ENCODE data around the gene LDLRAD3.

LDLRAD3 gene

GRCh38 chr11:36271794-36272407, 328.0 kb downstream of the LDLRAD3 start:
- no peaks in the 10 kb centered on the region for H3K79me2 ChIP-seq (ENCODE audit: low read length)
- H3K4me1 ChIP-seq (ENCODE audit: low read length), result no peaks in the 10 kb centered on the region
- H3K9me3 ChIP-seq (ENCODE audit: insufficient read depth, low read length), result no peaks in the 10 kb centered on the region
- H3K4me2 ChIP-seq (ENCODE audit: low read length), result no peak overlapping the region
- no peak overlapping the region for H3K9ac ChIP-seq (ENCODE audit: low read length)
- peaks cover 10% of the 10 kb centered on the region; the same call in 1 of the 2 replicates for H3K27me3 ChIP-seq (ENCODE audit: low read depth, low read length)
- H2AFZ ChIP-seq (ENCODE audit: low read depth, low read length), result no peak overlapping the region
- no peak overlapping the region for H3K27ac ChIP-seq (ENCODE audit: low read length)
- no peaks in the 10 kb centered on the region for H4K20me1 ChIP-seq (ENCODE audit: insufficient read depth, low read length)
- no peak for TF ChIP-seq EZH2phosphoT487 (IDR thresholded peaks at IDR 0.05; ENCODE audit: low read depth)
- TF ChIP-seq CTCF (IDR thresholded peaks at IDR 0.05; ENCODE audit: low read depth, low read length), result no peak
- no peak overlapping the region for H3K4me3 ChIP-seq (ENCODE audit: low read length)
- no peaks in the 10 kb centered on the region for H3K36me3 ChIP-seq (replicated peaks; ENCODE audit: low read depth, low read length)

- Histone ChIP-seq H4K20me1 (ENCODE audit: insufficient read depth, low read length) (no peaks in the 10 kb centered on the region), H3K4me2 (ENCODE audit: low read length) (no peak overlapping the region), H3K4me1 (ENCODE audit: low read length) (no peaks in the 10 kb centered on the region), H3K9ac (ENCODE audit: low read length) (no peak overlapping the region), H2AFZ (ENCODE audit: low read depth, low read length) (no peak overlapping the region), H3K4me3 (ENCODE audit: low read length) (no peak overlapping the region), H3K27ac (ENCODE audit: low read length) (no peak overlapping the region), H3K79me2 (ENCODE audit: low read length) (no peaks in the 10 kb centered on the region), H3K36me3 (replicated peaks; ENCODE audit: low read depth, low read length) (no peaks in the 10 kb centered on the region), H3K27me3 (ENCODE audit: low read depth, low read length) (peaks cover 2% of the 10 kb centered on the region; the same call in 1 of the 2 replicates), H3K9me3 (ENCODE audit: insufficient read depth, low read length) (no peaks in the 10 kb centered on the region)
- no peak for TF ChIP-seq CTCF (IDR thresholded peaks at IDR 0.05; ENCODE audit: low read depth, low read length)
- no peak for TF ChIP-seq EZH2phosphoT487 (IDR thresholded peaks at IDR 0.05; ENCODE audit: low read depth)
These were observed 329.2 kb downstream of the LDLRAD3 start for GRCh38 chr11:36273110-36273509.

GRCh38 chr11:36274414-36274813, 330.6 kb downstream of the LDLRAD3 start:
- H3K27ac ChIP-seq (ENCODE audit: low read length), result no peak overlapping the region
- H4K20me1 ChIP-seq (ENCODE audit: insufficient read depth, low read length), result no peaks in the 10 kb centered on the region
- H3K4me2 ChIP-seq (ENCODE audit: low read length), result no peak overlapping the region
- H3K4me1 ChIP-seq (ENCODE audit: low read length), result no peaks in the 10 kb centered on the region
- TF ChIP-seq EZH2phosphoT487 (IDR thresholded peaks at IDR 0.05; ENCODE audit: low read depth), result no peak
- no peak for TF ChIP-seq CTCF (IDR thresholded peaks at IDR 0.05; ENCODE audit: low read depth, low read length)
- no peaks in the 10 kb centered on the region for H3K9me3 ChIP-seq (ENCODE audit: insufficient read depth, low read length)
- no peaks in the 10 kb centered on the region for H3K36me3 ChIP-seq (replicated peaks; ENCODE audit: low read depth, low read length)
- H3K27me3 ChIP-seq (ENCODE audit: low read depth, low read length), result no peaks in the 10 kb centered on the region
- no peak overlapping the region for H3K9ac ChIP-seq (ENCODE audit: low read length)
- H2AFZ ChIP-seq (ENCODE audit: low read depth, low read length), result no peak overlapping the region
- no peak overlapping the region for H3K4me3 ChIP-seq (ENCODE audit: low read length)
- no peaks in the 10 kb centered on the region for H3K79me2 ChIP-seq (ENCODE audit: low read length)

DNA sequence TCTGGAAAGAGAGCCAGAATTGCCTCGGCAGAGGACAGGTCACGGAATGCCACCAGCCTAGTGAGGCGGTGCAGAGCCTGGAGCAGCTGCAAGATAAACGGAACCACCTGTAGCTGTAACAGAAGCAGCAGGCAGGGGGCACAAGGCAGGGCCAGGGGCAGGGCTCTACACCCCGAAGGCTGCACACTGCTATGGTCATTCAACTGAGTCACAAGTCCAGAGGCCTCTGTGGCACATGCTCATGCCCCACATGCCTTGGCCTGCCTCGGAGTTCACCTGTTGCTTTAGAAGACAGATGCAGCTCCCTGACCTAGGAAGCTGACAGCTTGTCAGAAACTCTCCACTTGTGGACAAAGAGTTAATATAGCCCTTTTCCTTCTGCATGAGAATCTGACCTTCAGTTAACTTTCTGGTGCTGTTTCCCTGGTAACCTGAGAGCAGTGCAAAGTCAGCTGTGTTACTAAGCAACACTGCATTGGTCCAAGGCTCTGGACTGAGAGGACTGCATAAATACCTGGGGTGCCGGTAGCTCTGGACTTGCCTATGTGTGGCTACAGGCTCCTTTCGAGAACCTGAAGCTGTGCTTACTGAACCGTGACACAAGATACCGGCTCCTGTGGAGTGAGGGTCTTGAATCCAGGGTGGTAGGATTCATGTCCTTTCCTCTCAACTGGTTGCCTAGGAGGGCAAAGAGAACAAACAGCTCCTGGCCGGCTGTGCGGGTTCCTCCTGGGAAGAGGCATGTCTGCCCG, 334.8 kb downstream of the LDLRAD3 start:
- no peak for TF ChIP-seq EZH2phosphoT487 (IDR thresholded peaks at IDR 0.05; ENCODE audit: low read depth)
- TF ChIP-seq CTCF (IDR thresholded peaks at IDR 0.05; ENCODE audit: low read depth, low read length), result no peak
- H3K36me3 ChIP-seq (replicated peaks; ENCODE audit: low read depth, low read length), result no peaks in the 10 kb centered on the region

More for the DNA sequence above, 334.8 kb downstream of the LDLRAD3 start:
- Histone ChIP-seq H3K9ac (ENCODE audit: low read length) (no peak overlapping the region), H4K20me1 (ENCODE audit: insufficient read depth, low read length) (no peaks in the 10 kb centered on the region), H3K79me2 (ENCODE audit: low read length) (no peaks in the 10 kb centered on the region), H3K27ac (ENCODE audit: low read length) (no peak overlapping the region), H3K27me3 (ENCODE audit: low read depth, low read length) (no peaks in the 10 kb centered on the region), H3K4me2 (ENCODE audit: low read length) (no peak overlapping the region), H3K4me3 (ENCODE audit: low read length) (no peak overlapping the region), H3K4me1 (ENCODE audit: low read length) (no peaks in the 10 kb centered on the region), H3K9me3 (ENCODE audit: insufficient read depth, low read length) (no peaks in the 10 kb centered on the region), H2AFZ (ENCODE audit: low read depth, low read length) (no peak overlapping the region)
